Measurements from ENCODE around the gene FAM174B. TPM values are rescaled to one million over a fixed set of nuclear protein-coding genes. Genes with fewer than 3 reads are reported as not detected.
A peak's percentile ranks its signal among the peaks of the same experiment; 100 is the strongest.

FAM174B gene
- total and polyA plus RNA-seq, 8 donors: 40.8 to 66.3 (median 48.7) TPM

GRCh38 chr15:92629276-92629974, 26.1 kb downstream of the FAM174B start:
- Histone ChIP-seq H3K36me3 (peaks cover 0 to 10% of the 10 kb centered on the region in 2 donors), H3K27ac (no peak overlapping the region), H3K4me3 (no peak overlapping the region), H3K9me3 (no peaks in the 10 kb centered on the region), H3K4me1 (peaks cover 6 to 8% of the 10 kb centered on the region in 2 donors), H3K27me3 (no peaks in the 10 kb centered on the region)
- intact Hi-C loops (cut with DNase I): no loop called here
- TF ChIP-seq CTCF (IDR thresholded peaks at IDR 0.05): no peak
- ATAC-seq (no peak), DNase-seq (no peak)

- intact Hi-C loops (cut with DNase I): no loop called here
- Histone ChIP-seq H3K27ac (no peak overlapping the region), H3K4me1 (peaks cover 9 to 11% of the 10 kb centered on the region in 2 donors), H3K4me3 (no peak overlapping the region), H3K9me3 (no peaks in the 10 kb centered on the region), H3K27me3 (no peaks in the 10 kb centered on the region), H3K36me3 (peaks cover 0 to 10% of the 10 kb centered on the region in 2 donors)
- no peak for ATAC-seq
- TF ChIP-seq CTCF (IDR thresholded peaks at IDR 0.05): no peak
- no peak for DNase-seq
These were observed 28.6 kb downstream of the FAM174B start for GRCh38 chr15:92627014-92627413.

- peak; percentile 49 for ATAC-seq
- H3K4me3 ChIP-seq: no peak overlapping the region
- peak overlapping the region in 1 of 2 donors; percentile 56 for H3K27ac ChIP-seq
- TF ChIP-seq CTCF (IDR thresholded peaks at IDR 0.05): no peak
- intact Hi-C loops (cut with DNase I): no loop called here
- no peak for DNase-seq
- peaks cover 0 to 10% of the 10 kb centered on the region in 2 donors for H3K36me3 ChIP-seq
- no peaks in the 10 kb centered on the region for H3K9me3 ChIP-seq
- H3K27me3 ChIP-seq: no peaks in the 10 kb centered on the region
- peaks cover 9 to 11% of the 10 kb centered on the region in 2 donors for H3K4me1 ChIP-seq
These were observed 30.2 kb downstream of the FAM174B start for GRCh38 chr15:92625251-92625980.

- H3K4me3 ChIP-seq: no peak overlapping the region
- ATAC-seq: peak; percentile 53
- peaks cover 0 to 5% of the 10 kb centered on the region in 2 donors for H3K36me3 ChIP-seq
- peaks cover 15 to 17% of the 10 kb centered on the region in 2 donors for H3K4me1 ChIP-seq
- H3K9me3 ChIP-seq: no peaks in the 10 kb centered on the region
- H3K27me3 ChIP-seq: no peaks in the 10 kb centered on the region
- peak in 1 of 4 donors; percentile 63 for DNase-seq
- H3K27ac ChIP-seq: peak overlapping the region in 1 of 2 donors; percentile 56
- no peak for TF ChIP-seq CTCF (IDR thresholded peaks at IDR 0.05)
- intact Hi-C loops (cut with DNase I): no loop called here
These were observed 31.1 kb downstream of the FAM174B start for GRCh38 chr15:92624401-92624991.

- no peak for TF ChIP-seq CTCF (IDR thresholded peaks at IDR 0.05)
- H3K36me3 ChIP-seq: no peaks in the 10 kb centered on the region
- no peak overlapping the region for H3K27ac ChIP-seq
- intact Hi-C loops (cut with DNase I): no loop called here
- H3K9me3 ChIP-seq: no peaks in the 10 kb centered on the region
- H3K27me3 ChIP-seq: no peaks in the 10 kb centered on the region
- DNase-seq (no peak), ATAC-seq (no peak)
- H3K4me1 ChIP-seq: peaks cover 16 to 19% of the 10 kb centered on the region in 2 donors
- no peak overlapping the region for H3K4me3 ChIP-seq
These were observed 32.1 kb downstream of the FAM174B start for GRCh38 chr15:92623435-92623834.

Measured in left lung (tissue), 10 donors.